ENCODE measurements around the gene NF1.

Gene NF1

DNA sequence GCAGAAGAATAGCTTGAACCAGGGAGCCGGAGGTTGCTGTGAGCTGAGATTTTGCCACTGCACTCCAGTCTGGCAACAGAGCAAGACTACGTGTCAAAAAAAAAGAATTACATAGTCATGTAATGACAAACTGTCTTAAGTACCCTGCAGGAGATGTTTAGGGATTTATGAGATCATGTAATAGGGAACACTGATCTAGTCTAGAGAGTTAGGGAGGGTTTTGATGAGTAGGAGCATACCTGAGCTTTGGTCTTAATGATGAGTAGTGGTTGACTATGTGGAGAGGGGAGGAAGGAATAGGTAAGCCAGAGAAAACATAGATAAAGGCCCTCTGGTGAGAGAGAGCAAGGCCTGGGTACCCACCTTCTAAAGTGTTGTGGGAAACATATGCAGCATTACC lies 30.1 kb upstream of the NF1 start:
- TF ChIP-seq, protein P1, sequence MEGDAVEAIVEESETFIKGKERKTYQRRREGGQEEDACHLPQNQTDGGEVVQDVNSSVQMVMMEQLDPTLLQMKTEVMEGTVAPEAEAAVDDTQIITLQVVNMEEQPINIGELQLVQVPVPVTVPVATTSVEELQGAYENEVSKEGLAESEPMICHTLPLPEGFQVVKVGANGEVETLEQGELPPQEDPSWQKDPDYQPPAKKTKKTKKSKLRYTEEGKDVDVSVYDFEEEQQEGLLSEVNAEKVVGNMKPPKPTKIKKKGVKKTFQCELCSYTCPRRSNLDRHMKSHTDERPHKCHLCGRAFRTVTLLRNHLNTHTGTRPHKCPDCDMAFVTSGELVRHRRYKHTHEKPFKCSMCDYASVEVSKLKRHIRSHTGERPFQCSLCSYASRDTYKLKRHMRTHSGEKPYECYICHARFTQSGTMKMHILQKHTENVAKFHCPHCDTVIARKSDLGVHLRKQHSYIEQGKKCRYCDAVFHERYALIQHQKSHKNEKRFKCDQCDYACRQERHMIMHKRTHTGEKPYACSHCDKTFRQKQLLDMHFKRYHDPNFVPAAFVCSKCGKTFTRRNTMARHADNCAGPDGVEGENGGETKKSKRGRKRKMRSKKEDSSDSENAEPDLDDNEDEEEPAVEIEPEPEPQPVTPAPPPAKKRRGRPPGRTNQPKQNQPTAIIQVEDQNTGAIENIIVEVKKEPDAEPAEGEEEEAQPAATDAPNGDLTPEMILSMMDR (conservative IDR thresholded peaks at IDR 0.05; ENCODE audit: low read depth, low read length): no peak
- H3K4me3 ChIP-seq (ENCODE audit: low read length): no peak overlapping the region
- no peak for DNase-seq (ENCODE audit: low read depth)

DNA sequence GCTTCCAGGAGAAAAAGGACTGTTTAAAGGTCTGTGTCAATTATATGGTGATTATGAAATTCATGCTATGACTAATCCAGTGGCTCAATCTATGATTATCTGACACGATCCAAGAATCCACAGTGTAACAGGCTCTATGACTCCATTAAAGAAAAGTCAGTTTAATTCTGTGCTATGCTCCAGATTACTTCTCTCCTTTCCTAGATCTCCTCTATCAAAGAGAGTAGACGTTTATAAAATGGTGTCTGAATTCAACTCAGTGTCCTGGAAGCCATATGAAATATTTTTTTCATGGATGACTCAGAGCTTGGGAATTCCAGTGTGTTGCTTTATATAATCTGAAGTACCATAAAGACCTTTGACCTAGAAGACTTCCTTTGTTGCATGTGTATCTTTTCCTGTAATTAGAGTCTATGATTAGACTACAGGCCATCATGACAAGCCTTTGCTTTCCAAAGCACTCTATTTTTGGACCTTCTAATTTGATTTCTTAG lies 27.0 kb upstream of the NF1 start:
- DNase-seq (ENCODE audit: low read depth): peak; percentile 38
- TF ChIP-seq, protein P1 (conservative IDR thresholded peaks at IDR 0.05; ENCODE audit: low read depth, low read length): no peak
- no peak overlapping the region for H3K4me3 ChIP-seq (ENCODE audit: low read length)

DNA sequence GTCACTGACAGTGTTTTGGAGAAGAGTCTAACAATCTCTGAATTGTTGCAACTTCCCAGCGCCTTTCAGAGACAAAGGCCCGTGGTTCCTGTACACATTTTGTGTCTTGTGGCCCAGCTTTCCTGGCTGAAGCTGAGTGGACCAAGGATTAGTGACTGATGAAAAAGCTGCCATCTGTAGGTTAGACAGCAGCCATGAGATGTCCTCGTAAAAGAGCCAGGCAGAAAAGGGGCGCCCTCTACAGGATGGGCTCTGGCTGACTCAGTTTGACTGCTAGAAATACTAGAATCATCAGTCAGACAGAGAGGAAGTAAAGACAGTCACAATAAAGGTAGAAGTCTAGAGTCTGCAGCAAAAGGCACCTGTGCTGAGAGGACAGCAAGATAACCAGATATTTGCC lies 26.5 kb upstream of the NF1 start:
- H3K4me3 ChIP-seq (ENCODE audit: low read length): no peak overlapping the region
- TF ChIP-seq, protein P1 (conservative IDR thresholded peaks at IDR 0.05; ENCODE audit: low read depth, low read length): peak; percentile 56
- DNase-seq (ENCODE audit: low read depth): no peak

DNA sequence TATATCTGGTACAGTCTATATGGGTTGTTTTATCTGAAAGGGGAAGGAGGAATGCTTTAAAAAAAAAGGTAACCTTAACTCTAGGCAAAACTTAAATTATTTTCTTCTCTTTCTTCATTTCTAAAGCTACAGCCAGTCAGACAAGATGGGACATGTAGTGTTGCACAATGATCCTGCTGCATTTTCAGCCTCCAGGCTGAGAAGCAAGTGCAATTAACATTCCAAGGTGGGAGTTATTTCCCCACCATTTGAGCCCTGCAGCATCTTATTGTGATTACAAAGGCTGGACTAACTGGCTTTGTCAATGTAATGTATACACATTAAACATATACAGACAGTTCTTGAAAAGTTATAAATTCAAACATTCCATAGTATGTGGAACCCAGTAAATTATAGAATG lies 22.6 kb upstream of the NF1 start:
- TF ChIP-seq, protein P1 (conservative IDR thresholded peaks at IDR 0.05; ENCODE audit: low read depth, low read length): no peak
- DNase-seq (ENCODE audit: low read depth): no peak
- no peak overlapping the region for H3K4me3 ChIP-seq (ENCODE audit: low read length)

DNA sequence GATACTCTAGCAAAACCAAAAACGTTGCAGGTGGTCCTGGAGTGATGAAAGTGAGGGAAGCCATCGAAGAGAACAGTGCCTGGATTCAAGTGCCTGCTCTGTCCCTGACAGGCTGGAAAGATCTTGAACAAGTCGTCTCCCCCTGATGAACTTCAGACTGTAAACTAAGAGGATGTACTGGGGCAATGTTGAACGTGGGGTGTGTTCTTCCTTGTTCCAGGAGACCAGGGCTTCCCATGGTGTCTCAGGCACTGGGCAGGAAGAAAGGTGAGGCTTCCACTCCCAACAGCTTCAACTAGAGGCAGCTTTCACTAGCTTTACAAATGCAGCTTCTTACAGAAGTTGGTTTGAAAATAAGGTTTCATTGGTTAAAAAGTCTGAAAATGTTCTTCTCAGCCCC lies 21.4 kb upstream of the NF1 start:
- no peak overlapping the region for H3K4me3 ChIP-seq (ENCODE audit: low read length)
- TF ChIP-seq, protein P1 (conservative IDR thresholded peaks at IDR 0.05; ENCODE audit: low read depth, low read length): no peak
- no peak for DNase-seq (ENCODE audit: low read depth)

DNA sequence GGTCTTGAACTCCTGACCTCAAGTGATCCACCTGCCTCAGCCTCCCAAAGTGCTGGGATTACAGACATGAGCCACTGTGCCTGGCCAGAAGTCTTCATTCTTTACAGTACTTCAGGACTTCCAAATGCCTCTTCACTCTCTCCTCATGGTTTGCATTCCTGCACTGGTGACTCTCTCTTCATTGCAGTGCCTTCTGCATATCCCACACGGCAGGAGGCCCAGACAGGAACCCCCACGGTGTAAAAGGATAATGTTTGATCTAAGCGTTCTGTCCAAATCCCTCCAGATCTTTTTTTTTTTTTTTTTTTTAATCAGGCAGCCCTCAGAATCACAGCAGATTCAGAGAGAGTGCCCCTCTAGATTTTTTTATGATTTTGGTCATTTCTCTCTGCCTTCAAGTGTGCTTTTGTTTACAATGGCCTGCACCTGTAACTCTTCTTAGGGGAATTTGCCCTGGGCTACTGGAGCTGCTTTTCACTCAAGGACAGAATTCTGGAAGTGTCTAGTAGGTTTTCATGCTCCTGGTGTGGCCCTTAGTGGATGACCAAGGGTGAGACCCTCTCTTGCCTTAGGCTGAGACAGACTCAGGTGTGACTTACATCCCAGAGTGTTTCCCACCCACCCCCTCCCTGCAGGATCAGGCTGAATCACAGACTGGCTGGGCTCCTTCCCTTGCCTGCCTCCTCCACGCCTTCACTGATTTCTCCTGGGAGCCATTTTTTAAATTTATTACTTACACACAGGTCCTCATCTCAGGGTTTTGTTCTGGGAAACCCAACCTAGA lies 19.8 kb upstream of the NF1 start:
- TF ChIP-seq, protein P1 (conservative IDR thresholded peaks at IDR 0.05; ENCODE audit: low read depth, low read length): no peak
- H3K4me3 ChIP-seq (ENCODE audit: low read length): no peak overlapping the region
- no peak for DNase-seq (ENCODE audit: low read depth)

DNA sequence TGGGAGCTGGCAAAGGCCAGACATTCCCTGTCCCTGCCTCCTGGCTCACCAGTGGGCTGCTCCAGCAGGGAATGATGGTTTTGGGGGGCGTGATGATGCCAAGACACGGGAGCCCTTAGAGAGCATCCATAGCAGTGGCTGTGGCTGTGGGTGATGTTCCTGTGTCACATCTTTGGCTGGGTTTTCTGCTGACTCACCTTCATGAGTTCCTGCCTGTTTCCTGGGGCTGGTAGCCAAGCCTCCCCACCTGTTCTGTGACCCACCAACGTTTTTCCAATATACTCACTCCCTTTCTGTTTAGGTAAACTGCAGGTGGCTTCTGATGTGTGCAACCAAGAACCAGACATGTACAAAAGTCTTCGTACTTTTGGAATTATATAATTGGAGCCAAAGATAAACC lies 16.5 kb upstream of the NF1 start:
- TF ChIP-seq, protein P1 (conservative IDR thresholded peaks at IDR 0.05; ENCODE audit: low read depth, low read length): no peak
- no peak for DNase-seq (ENCODE audit: low read depth)
- H3K4me3 ChIP-seq (ENCODE audit: low read length): no peak overlapping the region
